A549 (cell line): ENCODE data around the gene KAT8. TPM values are rescaled to one million over a fixed set of nuclear protein-coding genes. Genes with fewer than 3 reads are reported as not detected.

Source experiments
- ATAC-seq, 2 experiments: fragments of 200-7000 bp in 1 of 2; fragments of >200 bp in 1 of 2; cut with Nextera tagmentation in 1 of 2; cut with Tn5 transposase in 1 of 2; 3 replicates each; pipeline versions ENCODE4 v1.8.0 to v1.9.1; 2018 to 2020; ENCODE audit warnings: mild to moderate bottlenecking in 1 of 2, moderate library complexity in 1 of 2
- CTCF ChIA-PET: fragments of 300-600 bp; sonication (Branson Sonifier 250); formaldehyde crosslinking; extraction: SDS; loops from one replicate; lab custom pipeline; 2021; ENCODE audit warnings: antibody characterized with exemption, inconsistent platforms; lab: Yijun Ruan, JAX
- POLR2A ChIA-PET: fragments of 350-600 bp; formaldehyde crosslinking; extraction: SDS; loops from one replicate; lab custom pipeline; 2021; ENCODE audit warnings: antibody characterized with exemption, inconsistent platforms; lab: Yijun Ruan, JAX
- DNase-seq, 2 experiments: peaks; one replicate each; pipeline versions ENCODE4 v3.0.0 to v3.0.0-alpha.2; 2011 to 2016; ENCODE audit warnings: low read depth in 1 of 2, low spot score in 1 of 2
- FAIRE-seq: peaks from 2 replicates; lab custom pipeline; 2011; peaks lifted over from hg19 to GRCh38; lab: Jason Lieb, UNC
- H3K27ac ChIP-seq, 2 experiments: fragments of >200 bp; sonication (Bioruptor Twin); formaldehyde crosslinking; 3 replicates each; pipeline ENCODE4 v1.5.1; 2016 to 2017
- H3K4me1 ChIP-seq: fragments of >200 bp; sonication (Bioruptor Twin); formaldehyde crosslinking; 3 replicates; pipeline ENCODE4 v1.6.1; 2016
- H3K4me2 ChIP-seq: fragments of >200 bp; sonication (Bioruptor Twin); formaldehyde crosslinking; 3 replicates; pipeline ENCODE4 v1.6.1; 2016
- H3K4me3 ChIP-seq: fragments of >200 bp; sonication (Bioruptor Twin); formaldehyde crosslinking; 3 replicates; pipeline ENCODE4 v1.5.1; 2016
- H3K9me3 ChIP-seq: fragments of >200 bp; sonication (Bioruptor Twin); formaldehyde crosslinking; 3 replicates; pipeline ENCODE4 v1.6.1; 2016
- BHLHE40 ChIP-seq: IDR thresholded peaks from 2 replicates; pipeline ENCODE4 v1.6.1; 2012; ENCODE audit warnings: low read depth, low read length, inconsistent platforms
- CBX2 ChIP-seq: fragments of 200-600 bp; sonication (generic); IDR thresholded peaks from 2 replicates; pipeline ENCODE4 v1.6.1; 2016; ENCODE audit warnings: low read depth, mild to moderate bottlenecking, borderline replicate concordance
- CEBPB ChIP-seq, 2 experiments: fragments of >200 bp in 1 of 2; sonication (Bioruptor Twin) in 1 of 2; formaldehyde crosslinking in 1 of 2; IDR thresholded peaks; 2 replicates each; pipeline ENCODE4 v1.6.1; 2012 to 2016
- EHF ChIP-seq: fragments of 250-450 bp; sonication (Bioruptor Pico); IDR thresholded peaks from 2 replicates; pipeline ENCODE4 v1.5.0; 2020; ENCODE audit warnings: mild to moderate bottlenecking
- EHMT2 ChIP-seq: fragments of 200-600 bp; sonication (generic); IDR thresholded peaks from 2 replicates; pipeline ENCODE4 v1.6.1; 2016; ENCODE audit warnings: antibody characterized with exemption, low read depth, mild to moderate bottlenecking, moderate library complexity
- ESRRA ChIP-seq: fragments of 150-350 bp; IDR thresholded peaks from 2 replicates; pipeline ENCODE4 v1.6.1; 2014; ENCODE audit warnings: mild to moderate bottlenecking, low read length, borderline replicate concordance
- FOSB ChIP-seq: fragments of 250-450 bp; sonication (Bioruptor Pico); IDR thresholded peaks from 2 replicates; pipeline ENCODE4 v1.5.0; 2020; ENCODE audit warnings: mild to moderate bottlenecking, moderate library complexity
- FOXS1 ChIP-seq: fragments of 250-450 bp; sonication (Bioruptor Pico); IDR thresholded peaks from 2 replicates; pipeline ENCODE4 v1.5.0; 2020; ENCODE audit warnings: mild to moderate bottlenecking, moderate library complexity
- HDAC2 ChIP-seq: fragments of 200-600 bp; sonication (generic); IDR thresholded peaks from 2 replicates; pipeline ENCODE4 v1.6.1; 2016
- HOXA7 ChIP-seq: fragments of 250-450 bp; sonication (Bioruptor Pico); IDR thresholded peaks from 2 replicates; pipeline ENCODE4 v1.5.0; 2020; ENCODE audit warnings: mild to moderate bottlenecking, moderate library complexity
- HOXB5 ChIP-seq: fragments of 250-450 bp; sonication (Bioruptor Pico); IDR thresholded peaks from 2 replicates; pipeline ENCODE4 v1.5.0; 2020; ENCODE audit warnings: mild to moderate bottlenecking, moderate library complexity
- JUNB ChIP-seq: fragments of >200 bp; sonication (Bioruptor Twin); formaldehyde crosslinking; IDR thresholded peaks from 2 replicates; pipeline ENCODE4 v1.6.1; 2016
- KDM1A ChIP-seq: fragments of 200-600 bp; sonication (generic); IDR thresholded peaks from 2 replicates; pipeline ENCODE4 v1.6.1; 2016; ENCODE audit warnings: low read depth, mild to moderate bottlenecking
- KDM5A ChIP-seq: fragments of 200-600 bp; sonication (generic); IDR thresholded peaks from 2 replicates; pipeline ENCODE4 v1.6.1; 2016; ENCODE audit warnings: antibody characterized with exemption, mild to moderate bottlenecking
- MAFK ChIP-seq: fragments of 450-650 bp; IDR thresholded peaks from 2 replicates; pipeline ENCODE4 v1.6.1; 2014; ENCODE audit not compliant: partially characterized antibody
- MYC ChIP-seq: IDR thresholded peaks from 2 replicates; pipeline ENCODE4 v1.6.1; 2012; ENCODE audit warnings: mild to moderate bottlenecking, inconsistent platforms, low read length, improper control_type of control experiment, borderline replicate concordance
- NFE2L2 ChIP-seq: fragments of 150-350 bp; conservative IDR thresholded peaks from 2 replicates; pipeline ENCODE4 v1.6.1; 2014; ENCODE audit warnings: low read length
- NPAS2 ChIP-seq: fragments of 250-450 bp; sonication (Bioruptor Pico); IDR thresholded peaks from 2 replicates; pipeline ENCODE4 v1.8.0; 2022; ENCODE audit warnings: mild to moderate bottlenecking, moderate library complexity, borderline replicate concordance
- NR3C1 ChIP-seq: fragments of >200 bp; sonication (Bioruptor Twin); formaldehyde crosslinking; IDR thresholded peaks from 3 replicates; pipeline ENCODE4 v1.6.1; 2017
- PHF8 ChIP-seq: fragments of 200-600 bp; sonication (generic); IDR thresholded peaks from 2 replicates; pipeline ENCODE4 v1.6.1; 2016; ENCODE audit warnings: low read depth, mild to moderate bottlenecking, antibody characterized with exemption, moderate library complexity, borderline replicate concordance
- POLR2A ChIP-seq: IDR thresholded peaks from 2 replicates; pipeline ENCODE4 v1.6.1; 2012; ENCODE audit warnings: mild to moderate bottlenecking, low read length
- RAD21 ChIP-seq, 2 experiments: fragments of >200 bp in 1 of 2; sonication (Bioruptor Twin) in 1 of 2; formaldehyde crosslinking in 1 of 2; IDR thresholded peaks in 1 of 2; conservative IDR thresholded peaks in 1 of 2; 2 replicates in 1 of 2; 3 replicates in 1 of 2; pipeline ENCODE4 v1.6.1; 2012 to 2018; ENCODE audit warnings: inconsistent platforms in 1 of 2
- RCOR1 ChIP-seq: fragments of 150-350 bp; IDR thresholded peaks from 2 replicates; pipeline ENCODE4 v1.6.1; 2014; ENCODE audit warnings: antibody characterized with exemption, low read length, low read depth
- RFX5 ChIP-seq: fragments of 450-650 bp; IDR thresholded peaks from 2 replicates; pipeline ENCODE4 v1.7.1; 2014; ENCODE audit warnings: antibody characterized with exemption, mild to moderate bottlenecking, moderate library complexity
- SREBF2 ChIP-seq: fragments of 450-650 bp; IDR thresholded peaks from 2 replicates; pipeline ENCODE4 v1.6.1; 2014; ENCODE audit warnings: mild to moderate bottlenecking, moderate library complexity
- TFCP2L1 ChIP-seq: fragments of 250-450 bp; sonication (Bioruptor Pico); IDR thresholded peaks from 2 replicates; pipeline ENCODE4 v1.5.0; 2021; ENCODE audit warnings: mild to moderate bottlenecking
- ZFP36 ChIP-seq: fragments of 450-650 bp; IDR thresholded peaks from 2 replicates; pipeline ENCODE4 v1.6.1; 2014; ENCODE audit warnings: borderline replicate concordance; ENCODE audit not compliant: partially characterized antibody
- ZNF302 ChIP-seq: fragments of 250-450 bp; sonication (Bioruptor Pico); IDR thresholded peaks from 2 replicates; pipeline ENCODE4 v1.9.0; 2021; ENCODE audit warnings: inconsistent platforms, mild to moderate bottlenecking, moderate library complexity
- ZSCAN20 ChIP-seq: fragments of 250-450 bp; sonication (Bioruptor Pico); IDR thresholded peaks from 2 replicates; pipeline ENCODE4 v1.8.0; 2022; ENCODE audit warnings: mild to moderate bottlenecking, moderate library complexity
- WGBS: methylation state at CpG from one replicate; pipeline ENCODE4 v1.1.6; 2017; ENCODE audit errors: missing lambda C conversion rate; 5-methylcytosine and 5-hydroxymethylcytosine counted together
- polyA plus RNA-seq, 4 experiments: library from polyadenylated mRNA; depleted of rRNA in 3 of 4; stranded (reverse); fragments of >200 nt; fragmentation: RNase III in 1 of 4; extraction: RNeasy Plus Mini Kit Qiagen cat#74134 plus additional on column Dnase treatment in 1 of 4; gene quantifications; 2 replicates in 3 of 4; 3 replicates in 1 of 4; pipeline ENCODE4 v1.2.3, GENCODE V29; 2011 to 2017
- TF ChIP-seq, protein P1 (sequence below): IDR thresholded peaks from 2 replicates; pipeline ENCODE4 v1.6.1; 2012
- TF ChIP-seq, protein P2 (sequence below): fragments of 250-450 bp; sonication (Bioruptor Pico); IDR thresholded peaks from 2 replicates; pipeline ENCODE4 v1.5.0; 2020; ENCODE audit warnings: low read depth, mild to moderate bottlenecking, moderate library complexity
- TF ChIP-seq, protein P3 (sequence below): IDR thresholded peaks from 2 replicates; pipeline ENCODE4 v1.6.1; 2012
- TF ChIP-seq, protein P4 (sequence below): fragments of >200 bp; sonication (Bioruptor Twin); formaldehyde crosslinking; IDR thresholded peaks from 2 replicates; pipeline ENCODE4 v1.6.1; 2016
- TF ChIP-seq, protein P5 (sequence below): fragments of 450-650 bp; IDR thresholded peaks from 2 replicates; pipeline ENCODE4 v1.6.1; 2014; ENCODE audit warnings: antibody characterized with exemption

KAT8 gene
- polyA plus RNA-seq, 2 of the 4 experiments (the other 2 are of a cell fraction): 34.4 to 42.2 TPM

DNA sequence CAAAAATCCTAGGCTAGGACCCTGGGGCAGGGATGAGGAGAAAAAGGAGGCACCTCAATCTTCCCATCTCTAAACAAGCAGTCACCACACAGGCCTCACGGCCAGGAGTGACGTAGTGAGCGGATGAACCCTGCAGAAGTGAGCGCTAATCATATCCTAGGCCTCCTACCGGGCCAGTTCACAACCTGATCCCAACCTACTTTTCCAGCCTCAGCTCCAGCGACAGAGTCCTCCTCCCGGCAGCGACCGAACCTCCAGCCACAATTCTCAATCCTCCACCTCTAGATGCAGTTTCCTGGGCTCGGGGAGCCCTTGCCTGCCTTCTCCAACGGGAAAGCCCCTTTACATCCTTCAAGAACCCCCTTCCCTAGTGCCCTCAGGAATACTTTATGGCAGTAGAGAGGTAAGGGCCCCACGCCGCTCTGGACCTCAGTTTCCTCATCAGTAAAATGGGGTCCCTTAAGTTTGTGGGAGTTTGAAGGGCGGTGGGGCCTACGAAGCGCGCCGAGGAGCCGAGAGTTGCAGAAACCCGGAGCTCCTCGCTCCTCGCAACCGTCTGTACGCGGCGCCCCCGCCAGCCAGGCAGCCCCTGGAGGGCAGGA is 44.8 kb upstream of the KAT8 start:
- H3K4me2 ChIP-seq: peak overlapping the region; percentile 92
- ChIA-PET CTCF (interaction anchor here (0.9 to 3.6 kb wide), 6 partner anchors 13 to 87 kb away, joined by 3 to 21 read pairs (median 5); partner anchors contain the start of gene HSD3B7), POLR2A (interaction anchor here (1.4 to 2.4 kb wide), 5 partner anchors 10 to 107 kb away, joined by 3 to 23 read pairs (median 14); partner anchors contain the start of genes FUS and STX4)
- peak overlapping the region; percentile 98 for H3K27ac ChIP-seq
- TF ChIP-seq RFX5 (no peak), POLR2A (0 out of 2 replicates have a peak, but pooled peaks have one; percentile 9), KDM1A (0 out of 2 replicates have a peak, but pooled peaks have one; percentile 50), HDAC2 (peak; percentile 53; the same call in 1 of the 2 replicates), JUNB (no peak)
- peak overlapping the region; percentile 90 for H3K4me3 ChIP-seq
- peaks cover 19% of the 10 kb centered on the region for H3K4me1 ChIP-seq
- peak; percentile 34 to 46 for DNase-seq
- FAIRE-seq: no peak
- H3K9me3 ChIP-seq: no peaks in the 10 kb centered on the region
- 0 out of 6 replicates have a peak, but pooled peaks of 1 of the 2 experiments have one; percentile 6 for ATAC-seq
- whole genome bisulfite sequencing: 4% methylated on average over 27 of the region's 27 CpGs

DNA sequence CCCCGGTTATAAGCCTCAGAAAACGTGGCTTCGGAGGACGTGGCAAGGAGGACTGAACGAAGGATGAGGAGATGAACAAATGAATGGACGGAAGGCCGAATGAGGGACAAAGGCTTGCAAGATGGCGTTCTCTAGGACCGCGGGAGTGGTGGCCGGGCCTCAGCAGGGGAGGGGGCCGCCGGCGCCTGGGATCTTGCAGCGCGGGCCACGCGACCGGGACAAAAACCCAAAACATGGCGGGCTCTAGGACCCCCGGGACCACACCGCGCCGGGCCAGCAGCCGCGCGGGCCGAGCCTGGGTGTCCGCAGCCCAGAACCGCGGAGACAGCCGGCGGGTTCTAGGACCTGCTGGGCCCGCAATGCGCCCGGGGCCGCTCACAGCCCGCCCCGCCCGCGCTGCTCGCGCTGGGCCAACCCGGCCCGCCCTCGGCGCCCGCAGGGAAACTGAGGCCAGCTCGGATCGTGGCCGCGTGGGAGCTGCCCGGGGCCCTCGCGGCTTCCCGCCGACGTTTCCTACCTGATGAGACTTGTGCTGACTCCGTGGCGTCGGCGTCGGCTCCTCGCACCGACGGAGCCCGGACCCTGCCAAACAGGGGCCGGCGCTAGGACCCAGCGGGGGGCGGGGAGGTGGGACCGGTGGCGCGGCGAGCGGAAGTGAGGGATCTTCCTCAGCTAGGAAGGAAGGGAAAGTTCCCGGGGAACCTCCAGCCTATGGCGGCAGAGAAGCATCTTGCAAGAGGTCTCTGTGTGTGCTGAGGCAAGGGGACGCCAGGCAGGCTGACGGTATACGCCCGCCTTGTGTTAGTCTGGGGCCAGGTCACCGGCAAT is 44.1 kb upstream of the KAT8 start:
- DNase-seq: peak; percentile 92 to 94
- CTCF ChIA-PET: interaction anchor here (0.8 to 3.6 kb wide), 12 partner anchors 8 to 119 kb away, joined by 3 to 21 read pairs (median 4); partner anchors contain the start of gene HSD3B7
- peak; percentile 85 to 88 for ATAC-seq
- Histone ChIP-seq H3K27ac (peak overlapping the region; percentile 98), H3K4me2 (peak overlapping the region; percentile 92), H3K9me3 (no peaks in the 10 kb centered on the region), H3K4me1 (peaks cover 19% of the 10 kb centered on the region), H3K4me3 (peak overlapping the region; percentile 90)
- POLR2A ChIA-PET: interaction anchor here (0.5 to 2.4 kb wide), 26 partner anchors 9 to 387 kb away, joined by 3 to 32 read pairs (median 6); partner anchors contain the start of genes ARMC5, FUS, HSD3B7 and KAT8
- no peak for FAIRE-seq
- WGBS: under 1% methylated on average over 32 of the region's 83 CpGs
- no peak for TF ChIP-seq ZFP36
- TF ChIP-seq HOXA7 (CRISPR knock-in tag): no peak
- no peak for TF ChIP-seq CBX2
- TF ChIP-seq, protein P1, sequence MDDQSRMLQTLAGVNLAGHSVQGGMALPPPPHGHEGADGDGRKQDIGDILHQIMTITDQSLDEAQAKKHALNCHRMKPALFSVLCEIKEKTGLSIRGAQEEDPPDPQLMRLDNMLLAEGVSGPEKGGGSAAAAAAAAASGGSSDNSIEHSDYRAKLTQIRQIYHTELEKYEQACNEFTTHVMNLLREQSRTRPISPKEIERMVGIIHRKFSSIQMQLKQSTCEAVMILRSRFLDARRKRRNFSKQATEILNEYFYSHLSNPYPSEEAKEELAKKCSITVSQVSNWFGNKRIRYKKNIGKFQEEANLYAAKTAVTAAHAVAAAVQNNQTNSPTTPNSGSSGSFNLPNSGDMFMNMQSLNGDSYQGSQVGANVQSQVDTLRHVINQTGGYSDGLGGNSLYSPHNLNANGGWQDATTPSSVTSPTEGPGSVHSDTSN: peak; percentile 64; the same call in 1 of the 2 replicates
- TF ChIP-seq EHF: no peak
- no peak for TF ChIP-seq ZSCAN20
- no peak for TF ChIP-seq FOXS1 (CRISPR knock-in tag)
- no peak for TF ChIP-seq SREBF2
- peak; percentile 1; the same call in 1 of the 2 replicates for TF ChIP-seq HDAC2
- TF ChIP-seq MAFK: no peak
- no peak for TF ChIP-seq ESRRA
- TF ChIP-seq TFCP2L1 (CRISPR knock-in tag): no peak
- TF ChIP-seq CEBPB (IDR thresholded peaks at IDR 0.05): peak in 1 of 2 experiments; percentile 14; a peak in 1 of 4 replicates
- TF ChIP-seq, protein P2, sequence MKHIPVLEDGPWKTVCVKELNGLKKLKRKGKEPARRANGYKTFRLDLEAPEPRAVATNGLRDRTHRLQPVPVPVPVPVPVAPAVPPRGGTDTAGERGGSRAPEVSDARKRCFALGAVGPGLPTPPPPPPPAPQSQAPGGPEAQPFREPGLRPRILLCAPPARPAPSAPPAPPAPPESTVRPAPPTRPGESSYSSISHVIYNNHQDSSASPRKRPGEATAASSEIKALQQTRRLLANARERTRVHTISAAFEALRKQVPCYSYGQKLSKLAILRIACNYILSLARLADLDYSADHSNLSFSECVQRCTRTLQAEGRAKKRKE (CRISPR knock-in tag): peak; percentile 34; the same call in 1 of the 2 replicates
- TF ChIP-seq, protein P3, sequence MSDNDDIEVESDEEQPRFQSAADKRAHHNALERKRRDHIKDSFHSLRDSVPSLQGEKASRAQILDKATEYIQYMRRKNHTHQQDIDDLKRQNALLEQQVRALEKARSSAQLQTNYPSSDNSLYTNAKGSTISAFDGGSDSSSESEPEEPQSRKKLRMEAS: peak; percentile 68
- no peak for TF ChIP-seq NPAS2 (CRISPR knock-in tag)
- TF ChIP-seq NR3C1: no peak
- TF ChIP-seq EHMT2: no peak
- no peak for TF ChIP-seq NFE2L2
- no peak for TF ChIP-seq RCOR1
- no peak for TF ChIP-seq FOSB
- 0 out of 2 replicates have a peak, but pooled peaks have one; percentile 13 for TF ChIP-seq MYC
- TF ChIP-seq, protein P4, sequence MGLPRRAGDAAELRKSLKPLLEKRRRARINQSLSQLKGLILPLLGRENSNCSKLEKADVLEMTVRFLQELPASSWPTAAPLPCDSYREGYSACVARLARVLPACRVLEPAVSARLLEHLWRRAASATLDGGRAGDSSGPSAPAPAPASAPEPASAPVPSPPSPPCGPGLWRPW: no peak
- peak in 1 of 2 experiments; percentile 33; a peak in 1 of 5 replicates for TF ChIP-seq RAD21 (conservative IDR thresholded peaks at IDR 0.05 in 1 of 2, IDR thresholded peaks at IDR 0.05 in 1 of 2)
- TF ChIP-seq KDM5A: peak; percentile 63
- peak; percentile 65 for TF ChIP-seq PHF8
- no peak for TF ChIP-seq ZNF302 (CRISPR knock-in tag)
- no peak for TF ChIP-seq BHLHE40
- TF ChIP-seq, protein P5, sequence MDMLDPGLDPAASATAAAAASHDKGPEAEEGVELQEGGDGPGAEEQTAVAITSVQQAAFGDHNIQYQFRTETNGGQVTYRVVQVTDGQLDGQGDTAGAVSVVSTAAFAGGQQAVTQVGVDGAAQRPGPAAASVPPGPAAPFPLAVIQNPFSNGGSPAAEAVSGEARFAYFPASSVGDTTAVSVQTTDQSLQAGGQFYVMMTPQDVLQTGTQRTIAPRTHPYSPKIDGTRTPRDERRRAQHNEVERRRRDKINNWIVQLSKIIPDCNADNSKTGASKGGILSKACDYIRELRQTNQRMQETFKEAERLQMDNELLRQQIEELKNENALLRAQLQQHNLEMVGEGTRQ: no peak
- no peak for TF ChIP-seq HOXB5
